Stomach (tissue), 4 donors: Measurements from ENCODE around the gene LMOD1.

Experiments
- CTCF ChIP-seq, 7 experiments: fragments of 450-650 bp in 4 of 7; fragments of 200-600 bp in 3 of 7; sonication (generic) in 3 of 7; IDR thresholded peaks; one replicate each; pipeline ENCODE4 v1.5.1; 2016 to 2019; ENCODE audit warnings: antibody characterized with exemption in 7 of 7, control low read depth in 2 of 7, mild to moderate bottlenecking in 1 of 7
- EP300 ChIP-seq: sonication (generic); formaldehyde crosslinking; IDR thresholded peaks from one replicate; pipeline ENCODE4 v1.6.1; 2017; ENCODE audit warnings: antibody characterized with exemption

GRCh38 chr1:201984446-201984845 lies 38.1 kb upstream of the LMOD1 start:
- TF ChIP-seq CTCF (IDR thresholded peaks at IDR 0.05) (no peak), EP300 (no peak)
